ENCODE measurements around the gene ZSWIM6.
A peak's percentile ranks its signal among the peaks of the same experiment; 100 is the strongest.

The ZSWIM6 gene

DNA sequence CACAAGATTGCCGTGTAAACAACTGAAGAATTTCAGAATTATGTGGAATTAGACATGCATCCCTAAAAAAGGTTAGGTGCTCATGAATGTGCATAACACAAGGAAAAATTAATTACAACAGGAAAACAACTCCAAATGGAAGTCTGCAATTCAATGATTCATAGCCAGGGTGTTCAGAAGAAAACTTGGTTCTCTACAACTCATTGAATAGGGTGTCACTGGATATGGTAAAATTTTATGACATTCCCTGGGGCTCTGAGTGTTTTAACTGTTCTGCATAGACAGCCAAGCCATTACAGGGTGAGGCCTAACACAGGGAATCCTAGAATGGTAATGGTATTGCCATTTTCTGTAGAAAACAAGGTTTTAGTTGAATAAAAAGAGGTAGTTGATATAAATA, 24.4 kb upstream of the ZSWIM6 start:
- no peak for DNase-seq

DNA sequence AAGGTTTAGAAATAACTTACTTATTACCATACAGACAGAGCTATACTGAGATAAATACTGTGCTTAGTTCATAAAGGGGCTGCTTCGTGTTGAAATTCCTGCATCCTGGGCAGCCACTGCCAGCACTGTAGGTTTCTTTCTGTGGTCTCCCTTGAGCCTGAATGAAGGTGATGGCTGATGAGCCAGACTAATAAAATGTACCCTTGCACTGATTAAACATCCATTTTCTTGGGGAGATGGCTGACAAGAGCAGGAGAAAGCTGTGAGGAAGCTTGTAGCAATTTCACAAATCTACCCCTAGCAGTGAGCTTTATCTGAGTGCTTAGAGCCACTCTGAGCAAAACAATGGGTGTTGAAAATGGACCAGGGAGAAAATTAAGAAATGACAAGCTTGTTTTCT, 23.3 kb upstream of the ZSWIM6 start:
- DNase-seq, result no peak

DNA sequence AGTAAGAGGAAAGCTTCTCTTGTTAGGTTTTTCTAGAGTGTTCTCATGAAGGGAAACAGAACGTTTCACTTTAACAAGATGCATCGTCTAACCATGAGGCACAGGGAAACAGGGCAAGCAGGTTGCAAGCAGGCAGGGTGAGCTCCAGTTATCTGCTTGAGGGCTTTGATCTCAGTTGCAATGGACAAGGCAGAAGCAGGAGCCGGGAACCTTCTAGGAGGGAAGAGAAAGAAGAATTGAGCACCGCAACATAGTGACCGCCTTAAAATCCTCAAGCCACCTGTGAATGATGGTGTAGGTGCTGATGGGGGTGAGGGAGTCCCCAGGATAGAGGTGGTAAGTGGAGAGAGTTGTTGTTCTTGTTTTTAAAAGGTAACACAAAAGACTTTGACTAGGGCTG, 22.9 kb upstream of the ZSWIM6 start:
- peak; percentile 70 for DNase-seq

DNA sequence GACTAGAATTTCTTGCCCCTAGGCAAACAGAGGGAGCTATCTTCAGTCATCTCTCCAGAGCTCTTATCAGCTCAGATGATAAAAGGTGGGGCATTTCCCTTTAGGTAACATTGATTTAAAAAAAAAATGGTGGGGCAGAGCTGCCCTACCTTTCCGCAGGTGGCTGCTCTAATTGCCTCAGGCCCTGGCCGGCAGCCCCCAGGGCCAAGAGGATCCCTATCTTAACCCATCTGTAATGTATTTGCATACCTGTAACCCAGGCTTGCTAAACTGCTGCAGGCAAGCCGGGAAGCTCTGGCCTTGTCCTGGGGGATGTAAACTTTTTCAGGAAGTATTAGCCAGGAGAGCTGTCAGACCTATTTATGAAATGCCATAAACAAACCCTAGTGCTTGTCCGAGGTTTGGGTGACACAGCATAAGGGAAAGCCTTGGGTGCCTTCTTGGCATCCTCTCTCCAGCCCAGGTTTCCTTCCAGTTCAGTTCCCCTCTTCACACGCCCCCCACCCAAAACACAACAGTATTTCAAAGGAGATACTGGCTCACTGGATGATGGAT, 20.9 kb upstream of the ZSWIM6 start:
- DNase-seq, result peak; percentile 79

DNA sequence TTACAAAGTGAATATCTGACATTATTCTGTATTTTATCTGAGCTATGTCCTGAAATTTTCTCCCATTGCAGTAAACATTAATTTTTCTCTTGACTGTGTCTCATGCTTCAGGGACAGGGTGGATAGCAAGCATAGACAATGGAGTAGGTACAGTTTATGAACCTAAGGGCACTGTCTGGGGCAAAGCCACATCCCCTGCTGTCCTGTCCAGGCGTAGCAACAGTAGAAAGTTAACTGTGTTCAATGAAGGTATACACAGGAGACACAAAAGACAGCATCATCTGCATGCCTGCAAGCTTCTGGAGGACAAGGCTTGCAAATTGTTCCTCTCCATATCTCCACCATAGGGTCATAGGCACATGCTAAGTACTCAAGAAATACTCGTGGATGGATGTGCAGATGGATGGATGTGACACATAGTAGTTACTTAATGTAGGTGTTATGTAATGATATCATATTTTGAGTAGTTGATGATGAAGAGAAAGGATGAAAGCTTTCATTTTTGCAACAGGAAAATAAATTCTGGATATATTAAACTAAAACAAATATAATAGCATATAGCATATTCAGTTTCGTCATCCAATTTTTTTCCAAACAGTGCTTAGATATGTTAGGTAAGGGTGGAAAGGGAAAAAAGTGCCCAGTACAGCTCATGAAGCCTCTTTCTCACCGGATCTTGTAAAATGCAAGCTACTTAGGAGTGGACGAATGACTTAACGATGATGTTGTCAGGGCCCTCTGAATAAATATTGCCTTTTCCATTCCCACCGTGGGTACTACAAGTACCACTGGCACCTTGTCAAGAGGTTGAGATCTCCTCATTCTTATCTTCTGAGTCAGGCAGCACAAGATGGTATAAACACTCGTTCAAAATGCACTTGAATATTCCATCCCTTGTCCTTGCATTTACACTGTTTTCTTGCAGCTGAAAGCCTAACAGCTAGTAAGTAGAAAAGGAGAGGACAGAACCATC, 19.9 kb upstream of the ZSWIM6 start:
- no peak for DNase-seq

DNA sequence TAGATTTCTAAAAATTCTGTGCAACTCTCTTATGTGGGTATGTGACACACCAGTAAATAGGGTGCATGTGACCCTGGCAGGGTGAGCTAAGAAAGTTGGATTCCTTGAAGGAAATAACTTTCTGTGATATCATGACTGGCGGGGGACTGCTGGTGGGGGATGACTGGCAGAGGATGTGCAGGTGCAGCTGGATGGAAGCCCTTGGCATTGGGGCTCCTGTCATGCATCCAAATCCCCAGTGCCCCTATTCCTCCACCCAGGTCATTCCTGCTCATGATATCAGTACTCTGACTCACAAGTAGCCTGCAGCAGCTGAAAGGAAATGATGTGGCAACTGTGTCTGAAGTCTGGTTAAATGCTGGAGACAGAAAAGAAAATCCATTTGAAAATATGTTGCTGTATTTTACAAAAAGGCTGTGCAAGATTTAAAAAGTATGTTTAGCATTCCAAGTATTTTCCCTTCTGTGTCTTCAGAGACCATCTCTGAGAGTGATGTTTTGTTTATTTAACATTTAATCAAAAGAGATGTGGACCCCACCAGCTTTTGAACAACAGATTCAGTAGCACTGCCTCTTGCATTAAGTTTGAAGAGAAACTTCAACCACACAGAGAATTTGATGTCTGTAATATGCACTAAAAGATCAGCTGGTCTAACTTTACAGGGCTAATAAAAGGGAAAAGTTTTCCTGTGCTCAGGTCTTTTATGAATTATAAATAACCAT, 17.9 kb upstream of the ZSWIM6 start:
- peak; percentile 77 for DNase-seq

DNA sequence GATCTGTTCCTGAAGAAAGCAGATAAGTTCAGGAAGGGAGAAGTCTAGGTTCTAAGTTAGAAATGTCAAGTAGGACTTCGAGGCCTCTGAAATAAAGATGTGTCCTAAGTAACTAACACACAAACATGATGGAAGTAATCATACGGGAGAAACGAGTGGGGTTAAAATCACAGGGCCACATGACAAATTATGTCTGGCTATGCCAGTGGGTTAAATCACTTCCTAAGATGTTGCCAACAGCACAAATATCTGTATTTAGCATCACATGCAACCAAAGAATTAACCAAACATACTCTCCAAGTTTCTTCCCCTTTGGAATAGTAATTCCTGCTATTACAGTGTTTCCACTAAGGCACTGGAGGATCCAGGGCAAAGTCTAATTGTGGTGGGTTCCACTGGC, 13.7 kb upstream of the ZSWIM6 start:
- DNase-seq, result no peak

DNA sequence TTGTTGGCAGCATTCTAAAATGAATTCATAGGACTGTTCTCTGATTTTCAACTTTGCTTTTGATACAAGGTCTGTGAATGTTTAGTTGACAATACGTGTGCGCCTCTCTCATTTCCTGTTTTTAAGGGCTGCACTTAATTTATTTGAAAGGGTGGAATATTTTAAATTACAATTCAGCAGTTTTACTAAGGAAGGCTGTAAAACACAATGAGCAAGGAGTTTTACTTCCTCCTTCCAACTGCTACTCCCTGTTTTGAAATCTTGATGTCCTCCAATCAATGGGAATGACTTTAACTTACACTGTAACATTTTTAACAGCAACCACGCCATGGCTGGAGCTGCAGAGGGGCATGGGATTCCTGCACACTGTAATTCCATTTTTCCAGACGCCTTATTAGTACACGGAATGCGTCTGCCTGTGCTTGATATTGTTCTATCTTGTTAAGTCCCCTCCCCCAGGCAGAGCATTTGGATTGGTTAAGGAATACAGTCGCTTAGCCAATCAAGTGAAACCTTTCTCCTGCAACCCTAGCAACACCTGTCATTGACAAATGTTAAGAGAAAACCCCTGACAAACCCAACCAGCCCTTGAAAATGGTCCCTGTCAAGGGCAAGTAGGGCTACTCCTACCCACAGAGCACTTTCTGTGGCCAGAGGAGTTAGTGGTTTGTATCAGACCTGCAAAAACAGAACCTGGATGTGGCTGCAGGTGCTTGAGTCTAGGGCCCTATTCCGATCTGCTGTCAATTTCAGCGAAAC, 12.5 kb upstream of the ZSWIM6 start:
- peak; percentile 71 for DNase-seq

DNA sequence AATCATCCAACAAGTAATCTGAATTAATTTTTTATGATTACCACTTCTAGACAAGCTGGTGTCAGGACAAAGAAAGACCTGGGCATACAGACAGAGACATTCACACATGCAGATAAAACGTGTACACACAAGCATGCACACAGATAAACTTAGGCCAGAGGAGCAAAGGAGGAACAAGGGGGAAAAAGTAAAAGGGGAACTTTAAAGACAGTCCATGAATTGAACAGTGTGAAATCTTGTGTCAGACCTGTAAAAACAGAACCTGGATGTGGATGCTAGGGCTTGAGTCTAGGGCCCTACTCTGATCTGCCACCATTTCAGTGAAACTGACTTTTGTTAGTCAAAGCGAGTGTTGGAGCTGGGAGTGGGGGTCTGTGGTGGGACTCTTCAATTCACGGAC, 11.2 kb upstream of the ZSWIM6 start:
- DNase-seq, result no peak

DNA sequence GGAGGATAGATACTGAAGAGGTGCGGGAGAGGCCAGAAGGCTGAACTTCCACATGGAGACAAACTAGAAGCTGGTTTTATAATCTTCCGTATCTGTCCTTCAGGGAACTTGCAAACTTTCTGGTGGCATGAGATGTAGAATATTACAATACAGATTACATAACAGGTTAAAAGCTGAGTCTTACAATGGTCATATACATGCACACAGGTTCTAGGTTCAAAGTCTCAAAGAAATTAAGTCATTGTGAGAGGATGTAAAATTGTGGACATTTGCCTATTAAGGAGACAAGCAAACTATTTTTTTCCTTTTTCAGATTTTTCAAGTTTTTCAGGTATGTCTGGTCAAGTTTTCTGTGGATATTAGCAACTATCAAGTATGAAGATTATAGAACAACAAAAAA, 10.4 kb upstream of the ZSWIM6 start:
- DNase-seq, result no peak

DNA sequence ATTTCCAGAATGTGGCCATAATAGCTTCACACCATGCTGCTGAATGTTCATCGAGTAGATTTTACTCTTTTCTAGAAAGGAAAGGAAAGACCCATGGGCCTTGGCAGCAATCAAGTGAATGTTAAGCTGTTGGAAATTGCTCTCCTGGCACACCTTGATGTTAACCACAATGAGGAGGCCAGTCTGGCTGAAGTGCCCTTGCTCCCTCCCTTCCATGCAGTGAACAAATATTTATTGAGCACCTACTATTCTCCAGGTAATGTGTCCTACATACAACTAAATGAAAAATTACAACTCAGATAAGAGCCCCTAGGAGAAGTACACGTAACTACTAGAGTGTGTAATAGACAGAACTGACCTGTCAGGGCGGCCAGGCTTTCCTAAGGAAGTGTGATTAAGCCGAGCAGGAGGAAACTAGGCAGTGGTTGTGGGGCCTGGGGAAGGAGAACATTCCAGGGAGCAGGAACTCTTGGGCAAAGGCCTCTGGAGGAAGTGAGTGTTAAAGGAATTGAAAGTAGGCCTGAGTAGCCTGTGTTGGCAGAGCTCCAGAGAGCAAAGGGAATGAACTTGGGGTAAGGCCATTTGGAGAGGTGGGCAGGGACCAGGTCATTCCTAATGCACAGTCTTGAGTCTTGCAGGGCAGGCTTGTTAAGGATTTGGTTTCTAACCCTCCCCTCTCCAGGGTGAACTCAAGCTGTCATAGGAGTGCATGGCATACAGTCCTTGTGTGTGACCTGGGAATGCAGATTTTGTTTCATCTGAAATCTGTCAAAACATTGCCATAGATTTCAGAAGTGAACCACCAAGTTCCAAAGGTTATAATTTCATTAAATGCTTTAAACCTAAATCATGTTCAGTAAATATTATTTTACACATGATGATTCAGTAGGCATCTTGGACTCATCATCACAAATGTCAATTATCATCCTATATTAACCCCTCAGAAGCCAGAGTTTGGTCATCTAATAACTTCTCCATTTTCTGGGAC, 9.0 kb upstream of the ZSWIM6 start:
- no peak for DNase-seq

DNA sequence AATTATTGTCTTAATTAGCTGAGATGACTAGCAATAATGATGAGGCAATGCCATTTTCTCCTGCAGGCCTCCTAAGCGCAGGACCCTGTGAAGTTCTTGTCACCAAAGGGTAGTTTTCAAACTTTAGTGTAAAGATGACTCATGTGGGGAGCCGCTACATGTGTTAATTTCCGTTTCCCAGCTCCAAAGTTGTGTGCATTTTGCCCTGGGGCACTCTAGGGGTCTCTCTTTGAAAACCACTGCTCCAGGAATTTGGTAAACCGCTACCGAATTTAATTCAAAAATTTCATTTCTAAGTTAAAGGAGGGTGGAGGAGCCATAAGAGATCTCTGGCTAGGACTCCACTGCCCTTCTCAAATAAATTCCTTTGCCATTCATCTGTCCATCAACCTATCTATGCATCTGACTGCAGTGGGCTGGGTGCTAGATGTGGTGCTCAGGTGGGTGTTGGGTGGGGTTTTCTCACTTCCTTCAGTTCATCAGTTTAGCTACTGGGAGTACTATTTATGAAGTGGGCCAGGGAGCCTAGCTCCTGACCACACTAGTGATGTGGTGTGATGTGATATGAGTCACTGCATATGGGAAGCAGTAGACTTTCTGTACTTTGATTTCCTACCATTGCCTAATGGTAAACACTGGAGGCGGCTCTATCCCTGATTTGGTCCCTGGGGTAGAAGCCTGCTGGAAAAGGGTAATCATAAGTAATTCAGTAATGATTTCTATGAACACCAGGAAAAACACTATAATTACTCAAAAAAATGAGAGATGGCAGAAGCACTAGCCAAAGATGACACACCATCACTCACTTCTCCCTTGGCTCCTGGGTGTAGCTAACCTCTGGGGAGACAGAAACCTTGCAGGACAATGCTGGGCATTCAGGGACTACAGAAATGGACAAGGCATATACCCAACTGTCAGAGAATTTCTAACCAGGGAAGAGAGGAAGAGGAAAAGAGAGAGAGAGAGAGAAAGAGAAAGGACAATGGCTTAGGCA, 4.0 kb upstream of the ZSWIM6 start:
- no peak for DNase-seq

DNA sequence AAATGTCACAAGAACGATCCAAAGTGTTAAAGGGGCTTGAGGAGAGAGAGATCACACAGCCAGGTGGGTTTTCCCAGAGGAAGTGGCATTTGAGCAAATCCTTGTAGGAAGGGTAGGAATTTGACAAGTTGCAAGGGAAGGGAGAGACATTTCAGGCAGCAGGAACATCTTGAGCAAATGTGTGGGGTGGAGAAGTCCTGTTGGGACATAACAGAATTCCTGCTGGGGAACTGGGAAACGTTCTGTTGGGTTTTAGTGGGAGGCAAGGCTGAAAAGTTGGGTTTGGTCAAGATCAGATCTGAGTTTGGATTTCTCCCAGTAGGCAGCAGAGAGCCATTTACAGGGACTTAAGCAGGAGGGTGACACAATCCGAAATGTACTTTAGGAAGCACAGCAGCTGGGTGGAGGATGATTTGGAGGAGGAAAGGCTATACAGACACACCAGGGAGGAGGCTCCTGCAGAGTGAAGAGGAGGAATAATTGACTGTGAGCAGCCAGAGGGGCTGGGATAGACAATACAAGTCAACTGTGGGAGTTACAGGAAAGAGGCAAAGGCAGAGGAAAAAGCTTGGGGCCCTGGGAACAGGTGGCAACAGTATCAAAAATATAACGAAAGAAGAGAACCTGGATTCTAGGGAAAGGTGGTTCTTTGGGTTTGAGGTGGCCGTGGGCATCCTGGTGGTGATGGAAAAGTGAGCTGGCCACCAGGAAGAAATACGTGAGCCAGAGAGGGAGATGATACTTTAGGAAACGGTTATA, 3.1 kb upstream of the ZSWIM6 start:
- DNase-seq, result no peak

DNA sequence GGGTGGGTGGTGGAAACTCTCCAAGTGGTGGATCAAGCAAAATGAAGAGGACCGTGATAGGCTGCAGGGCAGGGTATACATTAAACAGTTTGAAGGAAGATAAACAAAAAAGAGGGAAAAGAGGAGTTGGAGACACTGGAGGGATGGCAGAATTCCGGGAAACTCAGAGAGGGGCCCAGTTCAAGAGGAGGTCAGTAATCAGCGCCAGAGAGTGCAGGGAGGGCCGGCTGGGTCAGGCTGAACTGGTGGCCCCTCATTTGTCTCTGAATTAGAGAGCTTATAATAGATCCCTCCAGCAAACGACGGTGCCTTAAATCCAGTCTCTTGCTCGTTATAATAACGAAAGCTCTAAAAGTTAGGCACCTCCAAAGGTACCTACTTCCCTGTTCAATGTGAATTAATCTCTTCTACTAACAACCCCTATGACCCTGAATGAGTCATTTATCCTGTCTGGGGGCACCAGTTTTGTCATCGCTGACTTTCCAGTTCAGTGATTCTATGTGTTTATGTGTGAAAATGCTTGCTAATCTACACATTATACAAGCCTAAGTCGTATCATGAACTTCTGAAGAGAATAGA, 2.4 kb upstream of the ZSWIM6 start:
- no peak for DNase-seq

DNA sequence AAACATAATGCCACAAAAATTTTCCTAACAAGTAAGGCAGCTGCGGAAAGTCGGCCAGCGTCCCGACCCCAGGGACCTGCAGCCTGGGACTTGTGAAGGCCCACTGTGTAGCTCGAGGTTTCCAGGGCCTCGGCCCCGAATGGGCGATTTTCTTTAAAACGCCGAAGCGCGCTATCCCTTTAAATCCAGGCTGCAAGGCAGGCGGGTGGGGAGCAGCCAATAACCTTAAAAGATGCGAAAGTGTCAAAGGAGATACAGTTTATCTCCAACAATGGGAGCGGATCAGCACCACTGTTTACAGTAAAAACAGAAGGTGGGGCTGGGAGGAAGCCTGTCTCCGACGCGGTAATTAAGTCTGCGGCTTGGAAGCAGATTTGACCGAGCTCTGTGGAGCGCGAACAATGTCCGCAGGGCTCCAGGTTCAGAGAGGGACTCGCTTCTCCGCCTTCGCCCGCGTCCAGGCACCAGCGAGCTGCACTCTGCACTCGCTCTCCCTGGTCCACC, 1.7 kb upstream of the ZSWIM6 start:
- DNase-seq, result no peak

DNA sequence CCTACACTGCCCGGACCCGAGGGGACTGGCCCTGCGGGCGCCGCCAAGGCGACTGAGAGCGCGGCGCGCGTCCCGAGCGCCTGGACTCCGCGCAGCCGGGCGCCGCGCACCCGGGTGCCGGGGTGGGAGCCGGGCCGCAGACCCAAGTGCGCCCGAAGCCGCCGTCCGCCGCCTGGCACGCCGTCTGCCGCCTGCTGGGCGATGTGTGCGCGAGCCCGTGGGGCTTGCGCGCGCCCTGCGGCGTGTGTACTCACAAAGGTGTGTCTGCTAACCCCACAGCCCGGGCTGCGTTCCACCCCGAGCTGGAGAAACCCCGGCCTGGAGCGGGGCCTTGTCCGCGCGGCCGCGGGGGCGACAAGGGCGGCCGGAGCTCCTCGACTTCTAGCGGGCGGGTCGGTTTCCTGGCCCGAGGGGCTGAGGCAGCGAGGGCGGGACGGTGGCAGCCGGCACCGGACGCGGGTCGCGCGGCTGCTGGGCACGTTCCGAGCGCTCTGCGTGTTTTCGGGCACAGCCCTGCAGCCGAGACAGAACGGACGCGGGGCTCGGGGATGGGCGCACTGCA, 1.1 kb upstream of the ZSWIM6 start:
- DNase-seq, result peak; percentile 90

DNA sequence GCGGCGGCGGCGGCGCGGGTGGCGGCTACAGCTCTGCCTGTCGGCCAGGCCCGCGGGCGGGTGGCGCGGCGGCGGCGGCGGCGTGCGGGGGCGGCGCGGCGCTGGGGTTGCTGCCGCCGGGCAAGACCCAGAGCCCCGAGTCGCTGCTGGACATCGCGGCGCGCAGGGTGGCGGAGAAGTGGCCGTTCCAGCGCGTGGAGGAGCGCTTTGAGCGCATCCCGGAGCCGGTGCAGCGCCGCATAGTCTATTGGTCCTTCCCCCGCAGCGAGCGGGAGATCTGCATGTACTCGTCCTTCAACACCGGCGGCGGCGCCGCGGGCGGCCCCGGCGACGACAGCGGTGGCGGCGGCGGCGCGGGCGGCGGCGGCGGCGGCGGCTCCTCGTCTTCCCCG, 296 bp downstream of the ZSWIM6 start:
- no peak for DNase-seq

DNA sequence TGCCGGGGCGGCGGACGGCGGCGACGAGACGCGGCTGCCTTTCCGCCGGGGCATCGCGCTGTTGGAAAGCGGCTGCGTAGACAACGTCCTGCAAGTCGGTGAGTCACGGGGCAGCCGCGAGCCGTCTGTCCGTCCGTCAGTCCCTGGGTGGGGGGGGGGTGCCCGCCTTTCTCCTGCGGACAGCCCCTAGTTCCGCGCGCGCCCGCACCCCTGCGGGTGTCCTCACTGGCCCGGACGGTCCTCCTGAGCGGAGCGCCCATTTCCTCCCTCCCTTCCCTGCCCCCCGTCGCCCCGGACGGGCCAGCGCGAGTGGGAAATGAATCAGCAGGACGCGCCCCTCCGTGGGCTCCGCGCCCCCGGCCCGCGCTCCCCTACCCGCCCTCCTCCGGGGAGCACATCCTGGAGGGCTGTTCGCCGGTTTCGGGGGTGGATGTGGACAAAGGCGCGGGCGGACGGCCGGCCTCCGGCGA, 828 bp downstream of the ZSWIM6 start:
- DNase-seq, result peak; percentile 73

Data from islet precursor cell (in vitro differentiated cells).